A549 treated with ZK216348 at 1 μM for 4 hours (cell line): ENCODE data around the gene ATXN2. TPM values are rescaled to one million over a fixed set of nuclear protein-coding genes. Genes with fewer than 3 reads are reported as not detected.

Experiments used
- total RNA-seq: library from RNA; stranded (reverse); fragments of 200-300 nt; extraction: Qiagen RNA extraction; gene quantifications from 5 replicates; pipeline ENCODE4 v1.2.3, GENCODE V29; 2022; ENCODE audit warnings: low read depth

The ATXN2 gene, protein sequence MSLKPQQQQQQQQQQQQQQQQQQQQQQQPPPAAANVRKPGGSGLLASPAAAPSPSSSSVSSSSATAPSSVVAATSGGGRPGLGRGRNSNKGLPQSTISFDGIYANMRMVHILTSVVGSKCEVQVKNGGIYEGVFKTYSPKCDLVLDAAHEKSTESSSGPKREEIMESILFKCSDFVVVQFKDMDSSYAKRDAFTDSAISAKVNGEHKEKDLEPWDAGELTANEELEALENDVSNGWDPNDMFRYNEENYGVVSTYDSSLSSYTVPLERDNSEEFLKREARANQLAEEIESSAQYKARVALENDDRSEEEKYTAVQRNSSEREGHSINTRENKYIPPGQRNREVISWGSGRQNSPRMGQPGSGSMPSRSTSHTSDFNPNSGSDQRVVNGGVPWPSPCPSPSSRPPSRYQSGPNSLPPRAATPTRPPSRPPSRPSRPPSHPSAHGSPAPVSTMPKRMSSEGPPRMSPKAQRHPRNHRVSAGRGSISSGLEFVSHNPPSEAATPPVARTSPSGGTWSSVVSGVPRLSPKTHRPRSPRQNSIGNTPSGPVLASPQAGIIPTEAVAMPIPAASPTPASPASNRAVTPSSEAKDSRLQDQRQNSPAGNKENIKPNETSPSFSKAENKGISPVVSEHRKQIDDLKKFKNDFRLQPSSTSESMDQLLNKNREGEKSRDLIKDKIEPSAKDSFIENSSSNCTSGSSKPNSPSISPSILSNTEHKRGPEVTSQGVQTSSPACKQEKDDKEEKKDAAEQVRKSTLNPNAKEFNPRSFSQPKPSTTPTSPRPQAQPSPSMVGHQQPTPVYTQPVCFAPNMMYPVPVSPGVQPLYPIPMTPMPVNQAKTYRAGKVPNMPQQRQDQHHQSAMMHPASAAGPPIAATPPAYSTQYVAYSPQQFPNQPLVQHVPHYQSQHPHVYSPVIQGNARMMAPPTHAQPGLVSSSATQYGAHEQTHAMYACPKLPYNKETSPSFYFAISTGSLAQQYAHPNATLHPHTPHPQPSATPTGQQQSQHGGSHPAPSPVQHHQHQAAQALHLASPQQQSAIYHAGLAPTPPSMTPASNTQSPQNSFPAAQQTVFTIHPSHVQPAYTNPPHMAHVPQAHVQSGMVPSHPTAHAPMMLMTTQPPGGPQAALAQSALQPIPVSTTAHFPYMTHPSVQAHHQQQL
- 42.2 to 56.6 TPM (median 51.6 TPM) in 5 replicates for total RNA-seq

DNA sequence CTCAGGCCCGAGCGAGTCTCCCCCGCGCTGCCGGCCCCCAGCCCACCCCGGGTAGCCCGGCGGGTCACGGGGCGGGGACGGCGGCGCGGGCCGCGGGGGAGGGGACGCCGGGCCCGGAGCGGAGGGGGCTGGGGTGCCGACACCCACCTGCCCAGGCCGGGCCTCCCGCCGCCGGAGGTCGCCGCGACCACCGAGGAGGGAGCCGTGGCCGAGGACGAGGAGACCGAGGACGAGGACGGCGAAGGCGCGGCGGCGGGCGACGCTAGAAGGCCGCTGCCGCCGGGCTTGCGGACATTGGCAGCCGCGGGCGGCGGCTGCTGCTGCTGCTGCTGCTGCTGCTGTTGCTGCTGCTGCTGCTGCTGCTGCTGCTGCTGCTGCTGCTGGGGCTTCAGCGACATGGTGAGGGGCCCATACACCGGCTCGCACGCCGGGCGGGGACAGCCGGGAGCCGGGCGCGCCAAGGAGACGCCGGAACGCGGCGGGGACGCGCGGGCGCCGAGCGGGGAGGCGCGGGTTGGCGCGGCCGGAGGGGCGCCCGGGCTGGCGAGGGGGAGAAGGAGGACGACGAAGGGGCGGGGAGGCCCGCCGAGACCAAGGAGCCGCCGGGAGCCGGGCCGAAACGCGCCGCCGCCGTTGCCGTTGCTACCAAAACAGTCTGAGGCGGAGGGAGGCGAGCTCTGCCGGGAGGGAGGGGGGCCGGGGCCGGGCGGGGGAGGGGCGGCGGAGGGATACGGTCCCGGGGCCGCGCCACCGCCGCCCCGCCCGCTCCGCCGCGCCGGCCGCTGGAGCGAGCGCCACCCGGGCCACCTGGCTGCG, at the start of gene ATXN2:
Gene ATXN2, minus strand, starts transcription at position 679 of the 816 bp plus-strand sequence. Its CDS starts 281 bp downstream, at position 398.

DNA sequence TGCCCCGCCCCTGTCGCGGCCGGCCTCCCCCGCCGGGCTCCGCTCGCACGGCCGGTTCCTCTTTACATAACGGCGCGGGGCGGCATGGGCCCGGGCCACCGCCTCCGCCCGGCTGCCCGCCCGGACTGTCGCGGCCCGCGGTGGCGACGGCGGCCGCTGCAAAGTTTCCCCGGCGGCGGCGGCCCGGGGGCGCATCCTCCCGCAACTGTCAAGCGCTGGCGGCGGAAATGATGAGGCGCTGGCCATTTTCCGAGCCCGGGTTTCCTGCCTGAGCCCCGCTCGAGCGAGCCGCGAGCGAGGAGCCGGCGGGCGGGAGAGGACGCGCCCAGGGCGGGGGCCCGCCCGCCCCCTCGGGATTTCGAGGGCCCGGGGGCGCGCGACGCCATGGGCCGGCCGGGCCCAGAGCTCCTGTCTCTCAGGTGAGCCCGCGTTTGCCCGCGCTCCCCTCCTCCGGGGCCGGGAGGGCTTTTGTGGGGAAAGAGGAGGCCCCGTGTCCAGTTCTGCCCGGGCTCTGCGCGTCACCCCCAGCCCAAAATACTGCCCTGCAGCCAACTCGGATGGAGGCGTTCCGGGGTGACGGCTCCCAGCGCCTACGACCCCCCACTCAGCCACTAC, 193.1 kb downstream of the ATXN2 start, which contains the start of gene SH2B3:
Gene SH2B3, plus strand, starts transcription at position 65 of the 615 bp plus-strand sequence. CDS start 12,223 bp downstream, outside the sequence.

Other genes with a start within 250 kb of the ATXN2 start
- gene PHETA1, start 230.2 kb downstream of the ATXN2 start, total RNA-seq, result 4.9 to 10.8 TPM (median 8.6 TPM) in 5 replicates
- gene SH2B3, start 193.4 kb downstream of the ATXN2 start, total RNA-seq, result 5.1 to 7.1 TPM (median 5.9 TPM) in 5 replicates
- 11.2 to 14.9 TPM (median 13.0 TPM) in 5 replicates for gene BRAP, start 86.6 kb upstream of the ATXN2 start, total RNA-seq
- gene ACAD10, start 86.7 kb upstream of the ATXN2 start, total RNA-seq, result 9.3 to 14.7 TPM (median 11.8 TPM) in 5 replicates
- 62.6 to 97.6 TPM (median 86.6 TPM) in 5 replicates for gene ALDH2, start 167.6 kb upstream of the ATXN2 start, total RNA-seq
- 50.0 to 61.6 TPM (median 56.9 TPM) in 5 replicates for gene MAPKAPK5, start 242.9 kb upstream of the ATXN2 start, total RNA-seq